Fibroblast of the conjunctiva (primary cell): ENCODE measurements around the gene FRMD3.

Experiments
- DNase-seq: peaks from one replicate; pipeline ENCODE4 v3.0.0-alpha.2; 2010; ENCODE audit warnings: low read depth

The FRMD3 gene

GRCh38 chr9:83472764-83473163, 65.4 kb downstream of the FRMD3 start:
- DNase-seq, result no peak

GRCh38 chr9:83472221-83472665, 66.0 kb downstream of the FRMD3 start:
- DNase-seq, result peak; percentile 8

- no peak for DNase-seq
These were observed 67.0 kb downstream of the FRMD3 start for GRCh38 chr9:83471241-83471640.

GRCh38 chr9:83469722-83470121, 68.5 kb downstream of the FRMD3 start:
- DNase-seq, result no peak

- DNase-seq, result no peak
These were observed 69.4 kb downstream of the FRMD3 start for GRCh38 chr9:83468821-83469220.

GRCh38 chr9:83466877-83467276, 71.3 kb downstream of the FRMD3 start:
- no peak for DNase-seq

GRCh38 chr9:83466351-83466750, 71.8 kb downstream of the FRMD3 start:
- no peak for DNase-seq

- no peak for DNase-seq
These were observed 78.4 kb downstream of the FRMD3 start for GRCh38 chr9:83459830-83460229.

- no peak for DNase-seq
These were observed 79.7 kb downstream of the FRMD3 start for GRCh38 chr9:83458530-83458929.

- no peak for DNase-seq
These were observed 81.2 kb downstream of the FRMD3 start for GRCh38 chr9:83457005-83457404.

GRCh38 chr9:83456226-83456625, 82.0 kb downstream of the FRMD3 start:
- DNase-seq, result no peak

- no peak for DNase-seq
These were observed 84.1 kb downstream of the FRMD3 start for GRCh38 chr9:83454076-83454475.

- no peak for DNase-seq
These were observed 86.9 kb downstream of the FRMD3 start for GRCh38 chr9:83451308-83451707.

GRCh38 chr9:83449983-83450382, 88.2 kb downstream of the FRMD3 start:
- no peak for DNase-seq

GRCh38 chr9:83449166-83449565, 89.0 kb downstream of the FRMD3 start:
- no peak for DNase-seq

GRCh38 chr9:83448626-83449025, 89.6 kb downstream of the FRMD3 start:
- no peak for DNase-seq

GRCh38 chr9:83447351-83447750, 90.8 kb downstream of the FRMD3 start:
- DNase-seq, result no peak

GRCh38 chr9:83445703-83446265, 92.4 kb downstream of the FRMD3 start:
- no peak for DNase-seq

- DNase-seq, result peak; percentile 17
These were observed 94.1 kb downstream of the FRMD3 start for GRCh38 chr9:83444110-83444509.

GRCh38 chr9:83441390-83441789, 96.8 kb downstream of the FRMD3 start:
- no peak for DNase-seq

GRCh38 chr9:83440641-83441040, 97.6 kb downstream of the FRMD3 start:
- DNase-seq, result no peak

- DNase-seq, result no peak
These were observed 102.9 kb downstream of the FRMD3 start for GRCh38 chr9:83435301-83435700.

- no peak for DNase-seq
These were observed 103.9 kb downstream of the FRMD3 start for GRCh38 chr9:83434254-83434653.

GRCh38 chr9:83433846-83434245, 104.4 kb downstream of the FRMD3 start:
- DNase-seq, result no peak
